Endodermal cell (in vitro differentiated cells): ENCODE results near the gene SYT3. TPM values are rescaled to one million over a fixed set of nuclear protein-coding genes. Genes with fewer than 3 reads are reported as not detected.

Experiments used
- DNase-seq: peaks from one replicate; pipeline ENCODE4 v3.0.0-alpha.2; 2017
- H3K27ac ChIP-seq: 2 replicates; pipeline ENCODE4 v1.5.1; 2013; ENCODE audit warnings: mild to moderate bottlenecking, low read depth, low read length, moderate library complexity
- H3K27me3 ChIP-seq: 2 replicates; pipeline ENCODE4 v1.6.1; 2013; ENCODE audit warnings: mild to moderate bottlenecking, low read length, moderate library complexity; ENCODE audit not compliant: insufficient read depth, control insufficient read depth, poor library complexity, severe bottlenecking
- H3K36me3 ChIP-seq: 2 replicates; pipeline ENCODE4 v1.7.0; 2013; ENCODE audit warnings: mild to moderate bottlenecking, low read length, moderate library complexity; ENCODE audit not compliant: control insufficient read depth, insufficient read depth
- H3K4me1 ChIP-seq: one replicate; pipeline ENCODE4 v1.7.0; 2013; ENCODE audit warnings: low read length; ENCODE audit not compliant: control insufficient read depth, insufficient read depth
- H3K4me3 ChIP-seq: 2 replicates; pipeline ENCODE4 v1.5.1; 2013; ENCODE audit warnings: mild to moderate bottlenecking, low read length, moderate library complexity
- H3K9ac ChIP-seq: 2 replicates; pipeline ENCODE4 v1.6.1; 2013; ENCODE audit warnings: mild to moderate bottlenecking, low read length, moderate library complexity; ENCODE audit not compliant: poor library complexity, severe bottlenecking; ENCODE audit errors: extremely low read depth
- H3K9me3 ChIP-seq: 2 replicates; pipeline ENCODE4 v1.6.1; 2013; ENCODE audit warnings: mild to moderate bottlenecking, low read length, moderate library complexity; ENCODE audit not compliant: control insufficient read depth
- H3K27ac Mint-ChIP-seq: 2 replicates; pipeline ENCODE4 v1.8.0; 2020; ENCODE audit warnings: mixed read lengths
- H3K27me3 Mint-ChIP-seq: 2 replicates; pipeline ENCODE4 v1.8.0; 2021; ENCODE audit warnings: mild to moderate bottlenecking, mixed read lengths; ENCODE audit not compliant: insufficient read depth
- H3K36me3 Mint-ChIP-seq: 2 replicates; pipeline ENCODE4 v1.8.0; 2020; ENCODE audit warnings: low read depth, mixed read lengths
- H3K4me1 Mint-ChIP-seq: 2 replicates; pipeline ENCODE4 v1.8.0; 2020; ENCODE audit warnings: mixed read lengths
- H3K4me3 Mint-ChIP-seq: 2 replicates; pipeline ENCODE4 v1.8.0; 2020; ENCODE audit warnings: mild to moderate bottlenecking, moderate library complexity, mixed read lengths
- H3K9me3 Mint-ChIP-seq: 2 replicates; pipeline ENCODE4 v1.8.0; 2020; ENCODE audit warnings: mild to moderate bottlenecking, mixed read lengths
- CTCF ChIP-seq: fragments of 200-600 bp; sonication (generic); conservative IDR thresholded peaks from 2 replicates; pipeline ENCODE4 v1.5.0; 2021; ENCODE audit warnings: antibody characterized with exemption, mild to moderate bottlenecking
- WGBS, 2 experiments: methylation state at CpG; one replicate each; pipeline versions ENCODE4 v1.1.5 to v1.1.7; 2013; ENCODE audit warnings: missing lambda C conversion rate in 2 of 2, mixed read lengths in 1 of 2; ENCODE audit not compliant: insufficient coverage in 1 of 2, insufficient read length in 1 of 2; 5-methylcytosine and 5-hydroxymethylcytosine counted together
- total RNA-seq, 2 donors: library from RNA; stranded (reverse); fragmentation: NEBNext Ultra II Directional in 1 of 2; extraction: Animal tissue kit (Norgen Biotek cat#: 25700) in 1 of 2; gene quantifications; 2 replicates in 1 of 2; 3 replicates in 1 of 2; pipeline ENCODE4 v1.2.1, GENCODE V29; 2021

The SYT3 gene
- total RNA-seq, 2 donors from 2014 or later, result 1.7 to 1.9 TPM

- no peak for DNase-seq
- WGBS, 2 experiments, result 76 to 90% methylated on average over 2 to 5 of the region's 5 CpGs
- Histone ChIP-seq H3K27ac (no peak overlapping the region), H3K4me1 (no peaks in the 10 kb centered on the region), H3K27me3 (peaks cover 31% of the 10 kb centered on the region), H3K4me3 (no peak overlapping the region), H3K36me3 (no peaks in the 10 kb centered on the region), H3K9ac (no peak overlapping the region), H3K9me3 (no peaks in the 10 kb centered on the region)
- Mint-ChIP-seq H3K27me3 (peaks cover 83% of the 10 kb centered on the region), H3K36me3 (no peaks in the 10 kb centered on the region), H3K9me3 (no peaks in the 10 kb centered on the region), H3K4me1 (peaks cover 3% of the 10 kb centered on the region), H3K27ac (no peak overlapping the region), H3K4me3 (no peak overlapping the region)
- TF ChIP-seq CTCF, result no peak
Measured at GRCh38 chr19:50670102-50670380, 30.4 kb upstream of the SYT3 start.

GRCh38 chr19:50669302-50670101, 29.8 kb upstream of the SYT3 start:
- H3K9me3 ChIP-seq, result no peaks in the 10 kb centered on the region
- Mint-ChIP-seq H3K27me3 (peaks cover 88% of the 10 kb centered on the region), H3K4me3 (no peak overlapping the region), H3K9me3 (no peaks in the 10 kb centered on the region), H3K36me3 (no peaks in the 10 kb centered on the region), H3K4me1 (peaks cover 3% of the 10 kb centered on the region), H3K27ac (no peak overlapping the region)
- H3K36me3 ChIP-seq, result no peaks in the 10 kb centered on the region
- no peaks in the 10 kb centered on the region for H3K4me1 ChIP-seq
- no peak overlapping the region for H3K9ac ChIP-seq
- peak; percentile 88 for TF ChIP-seq CTCF
- 62 to 68% methylated on average over 15 to 23 of the region's 23 CpGs for WGBS, 2 experiments
- no peak overlapping the region for H3K27ac ChIP-seq
- peak; percentile 71 for DNase-seq
- no peak overlapping the region for H3K4me3 ChIP-seq
- H3K27me3 ChIP-seq, result peaks cover 31% of the 10 kb centered on the region

- Histone ChIP-seq H3K4me1 (no peaks in the 10 kb centered on the region), H3K36me3 (no peaks in the 10 kb centered on the region), H3K27ac (no peak overlapping the region), H3K4me3 (no peak overlapping the region), H3K9ac (no peak overlapping the region), H3K9me3 (no peaks in the 10 kb centered on the region), H3K27me3 (peaks cover 31% of the 10 kb centered on the region)
- no peak for TF ChIP-seq CTCF
- Mint-ChIP-seq H3K4me1 (peaks cover 3% of the 10 kb centered on the region), H3K36me3 (no peaks in the 10 kb centered on the region), H3K9me3 (no peaks in the 10 kb centered on the region), H3K4me3 (no peak overlapping the region), H3K27ac (no peak overlapping the region), H3K27me3 (peaks cover 88% of the 10 kb centered on the region)
- WGBS, 2 experiments, result 85 to 93% methylated on average over 2 to 13 of the region's 20 CpGs
- DNase-seq, result no peak
Measured at GRCh38 chr19:50668879-50669278, 29.2 kb upstream of the SYT3 start.
